ENCODE measurements around the gene PCGF3. TPM values are rescaled to one million over a fixed set of nuclear protein-coding genes. Genes with fewer than 3 reads are reported as not detected.

PCGF3 gene
- total and polyA plus RNA-seq, 10 of the 15 experiments (the other 5 are each of a cell fraction or from before 2014, with no cell fraction given), result 2.2 to 43.8 (median 15.9) TPM

DNA sequence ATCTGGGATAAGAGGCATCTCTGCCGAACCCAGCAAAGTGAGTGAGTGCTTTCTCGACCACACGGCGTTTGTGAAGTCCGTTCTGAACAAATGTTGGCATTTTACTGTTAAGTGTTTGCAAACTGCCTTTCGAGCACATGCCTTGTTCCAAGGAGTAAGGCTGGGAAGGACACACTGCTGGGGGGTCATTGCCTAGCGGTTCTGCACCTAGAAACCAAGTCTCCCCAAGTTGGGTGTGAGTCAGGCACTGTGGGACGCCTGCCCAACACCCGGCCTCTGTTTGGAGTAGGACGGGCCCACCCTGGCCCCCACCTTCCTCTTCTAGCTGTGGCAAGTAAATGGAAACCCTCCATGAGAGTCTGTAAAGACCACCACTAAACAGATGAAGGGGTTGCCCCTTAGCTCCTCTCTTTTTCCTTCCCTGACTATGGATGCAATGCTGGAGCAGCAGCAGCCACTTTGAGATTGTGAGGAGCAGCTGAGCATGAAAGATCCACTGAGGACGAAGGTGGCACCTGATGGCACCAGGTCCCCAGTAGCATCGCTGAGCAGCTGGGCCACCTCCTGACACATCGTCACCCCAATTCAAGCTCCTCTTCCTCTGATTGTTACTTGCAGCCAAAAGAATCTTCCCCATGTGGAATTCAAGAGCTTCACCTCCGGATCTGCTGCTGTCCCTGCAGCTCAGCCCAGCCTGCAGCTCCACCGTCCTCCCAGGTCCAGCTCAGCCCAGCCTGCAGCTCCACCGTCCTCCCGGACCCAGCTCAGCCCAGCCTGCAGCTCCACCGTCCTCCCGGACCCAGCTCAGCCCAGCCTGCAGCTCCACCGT is 114.0 kb downstream of the PCGF3 start:
- H3K4me3 ChIP-seq, result no peak overlapping the region
- H3K9me3 ChIP-seq (replicated peaks; ENCODE audit: control insufficient read depth, insufficient read depth, low read length), result no peaks in the 10 kb centered on the region; the same call in 2 of the 3 replicates
- H3K9ac ChIP-seq (ENCODE audit: control insufficient read depth, insufficient read depth, low read length), result no peak overlapping the region
- no peaks in the 10 kb centered on the region for H3K36me3 ChIP-seq (ENCODE audit: control insufficient read depth in 2 of 2, insufficient read depth in 2 of 2, low read length in 1 of 2)
- no peak overlapping the region for H3K4me2 ChIP-seq (ENCODE audit: control insufficient read depth, insufficient read depth)
- ATAC-seq (no peak), DNase-seq (ENCODE audit: low read depth, low spot score) (no peak), FAIRE-seq (no peak)
- H3K4me1 ChIP-seq (ENCODE audit: control insufficient read depth, insufficient read depth, low read length), result no peaks in the 10 kb centered on the region
- no peak overlapping the region for H2AFZ ChIP-seq (ENCODE audit: control insufficient read depth, low read depth, low read length)
- H4K20me1 ChIP-seq (ENCODE audit: control insufficient read depth, insufficient read depth), result no peaks in the 10 kb centered on the region
- WGBS (ENCODE audit: insufficient coverage, insufficient replicate concordance, low lambda C conversion rate, missing lambda C conversion rate), result 33% methylated on average over 20 of the region's 20 CpGs
- CTCF ChIA-PET, result no interaction called here
- RAD21 ChIA-PET (ENCODE audit: unreplicated experiment), result no interaction called here
- in situ Hi-C loops (cut with MboI), result no loop called here
- H3K27me3 ChIP-seq (replicated peaks in 1 of 2; ENCODE audit: control insufficient read depth in 2 of 2, insufficient read depth in 2 of 2, low read length in 1 of 2), result peaks cover 0 to 4% of the 10 kb centered on the region in 2 experiments; a peak in 3 of 4 replicates
- no peaks in the 10 kb centered on the region for H3K79me2 ChIP-seq (ENCODE audit: control insufficient read depth, insufficient read depth, low read length)
- SMC1A ChIA-PET (ENCODE audit: uncharacterized antibody, unreplicated experiment), result no interaction called here
- intact Hi-C loops (cut with micrococcal nuclease; ENCODE audit: unreplicated experiment), result no loop called here
- TF ChIP-seq, protein P1, sequence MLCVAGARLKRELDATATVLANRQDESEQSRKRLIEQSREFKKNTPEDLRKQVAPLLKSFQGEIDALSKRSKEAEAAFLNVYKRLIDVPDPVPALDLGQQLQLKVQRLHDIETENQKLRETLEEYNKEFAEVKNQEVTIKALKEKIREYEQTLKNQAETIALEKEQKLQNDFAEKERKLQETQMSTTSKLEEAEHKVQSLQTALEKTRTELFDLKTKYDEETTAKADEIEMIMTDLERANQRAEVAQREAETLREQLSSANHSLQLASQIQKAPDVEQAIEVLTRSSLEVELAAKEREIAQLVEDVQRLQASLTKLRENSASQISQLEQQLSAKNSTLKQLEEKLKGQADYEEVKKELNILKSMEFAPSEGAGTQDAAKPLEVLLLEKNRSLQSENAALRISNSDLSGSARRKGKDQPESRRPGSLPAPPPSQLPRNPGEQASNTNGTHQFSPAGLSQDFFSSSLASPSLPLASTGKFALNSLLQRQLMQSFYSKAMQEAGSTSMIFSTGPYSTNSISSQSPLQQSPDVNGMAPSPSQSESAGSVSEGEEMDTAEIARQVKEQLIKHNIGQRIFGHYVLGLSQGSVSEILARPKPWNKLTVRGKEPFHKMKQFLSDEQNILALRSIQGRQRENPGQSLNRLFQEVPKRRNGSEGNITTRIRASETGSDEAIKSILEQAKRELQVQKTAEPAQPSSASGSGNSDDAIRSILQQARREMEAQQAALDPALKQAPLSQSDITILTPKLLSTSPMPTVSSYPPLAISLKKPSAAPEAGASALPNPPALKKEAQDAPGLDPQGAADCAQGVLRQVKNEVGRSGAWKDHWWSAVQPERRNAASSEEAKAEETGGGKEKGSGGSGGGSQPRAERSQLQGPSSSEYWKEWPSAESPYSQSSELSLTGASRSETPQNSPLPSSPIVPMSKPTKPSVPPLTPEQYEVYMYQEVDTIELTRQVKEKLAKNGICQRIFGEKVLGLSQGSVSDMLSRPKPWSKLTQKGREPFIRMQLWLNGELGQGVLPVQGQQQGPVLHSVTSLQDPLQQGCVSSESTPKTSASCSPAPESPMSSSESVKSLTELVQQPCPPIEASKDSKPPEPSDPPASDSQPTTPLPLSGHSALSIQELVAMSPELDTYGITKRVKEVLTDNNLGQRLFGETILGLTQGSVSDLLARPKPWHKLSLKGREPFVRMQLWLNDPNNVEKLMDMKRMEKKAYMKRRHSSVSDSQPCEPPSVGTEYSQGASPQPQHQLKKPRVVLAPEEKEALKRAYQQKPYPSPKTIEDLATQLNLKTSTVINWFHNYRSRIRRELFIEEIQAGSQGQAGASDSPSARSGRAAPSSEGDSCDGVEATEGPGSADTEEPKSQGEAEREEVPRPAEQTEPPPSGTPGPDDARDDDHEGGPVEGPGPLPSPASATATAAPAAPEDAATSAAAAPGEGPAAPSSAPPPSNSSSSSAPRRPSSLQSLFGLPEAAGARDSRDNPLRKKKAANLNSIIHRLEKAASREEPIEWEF (IDR thresholded peaks at IDR 0.05; ENCODE audit: insufficient replicate concordance, low read depth, low read length), result no peak
- BruUV-seq (replicated peaks), result no TSS peak
- no peak overlapping the region for H3K27ac ChIP-seq (ENCODE audit: control insufficient read depth, insufficient read depth)
- POLR2A ChIA-PET, result no interaction called here

Other genes with a start within 250 kb of the PCGF3 start
Only the 7 nearest of the 10 such genes appear.
- 33.2 and 34.9 TPM in 2 replicates for gene PIGG, start 206.6 kb upstream of the PCGF3 start, total RNA-seq (2014; rRNA removed)
- gene PIGG, start 206.6 kb upstream of the PCGF3 start, total RNA-seq (2014; rRNA removed; fragmentation: Illumina TruSeq; extraction: Trizol), result 19.9 and 20.1 TPM in 2 replicates
- gene PIGG, start 206.6 kb upstream of the PCGF3 start, total RNA-seq (2021), result 36.1 and 38.4 TPM in 2 replicates
- gene PIGG, start 206.6 kb upstream of the PCGF3 start, polyA plus RNA-seq (2011; rRNA removed), result 55.5 and 64.3 TPM in 2 replicates
- gene PIGG, start 206.6 kb upstream of the PCGF3 start, polyA plus RNA-seq (2014; fragmentation: Illumina TruSeq; extraction: Trizol), result 17.3 and 21.6 TPM in 2 replicates
- gene PIGG, start 206.6 kb upstream of the PCGF3 start, polyA plus RNA-seq (2014; fragmentation: Nextera tagmentation; extraction: Ambion mirVana), result 10 to 100 TPM in 1 of 2 experiments, 1 to 10 TPM in 1; 8.0 to 18.0 TPM
- 36.4 and 38.2 TPM in 2 replicates for gene PIGG, start 206.6 kb upstream of the PCGF3 start, polyA plus RNA-seq (2014; rRNA removed)
- gene PIGG, start 206.6 kb upstream of the PCGF3 start, polyA plus RNA-seq (2016; fragmentation: Nextera tagmentation; extraction: Ambion mirVana), result 10 to 100 TPM; 34.0 to 35.7 TPM
- not detected in 2 replicates for gene TMEM271, start 129.5 kb upstream of the PCGF3 start, total RNA-seq (2014; rRNA removed)
- gene TMEM271, start 129.5 kb upstream of the PCGF3 start, total RNA-seq (2014; rRNA removed; fragmentation: Illumina TruSeq; extraction: Trizol), result not detected in 2 replicates
- not detected in 2 replicates for gene TMEM271, start 129.5 kb upstream of the PCGF3 start, total RNA-seq (2021)
- not detected in 2 replicates for gene TMEM271, start 129.5 kb upstream of the PCGF3 start, polyA plus RNA-seq (2011; rRNA removed)
- gene TMEM271, start 129.5 kb upstream of the PCGF3 start, polyA plus RNA-seq (2014; fragmentation: Illumina TruSeq; extraction: Trizol), result not detected in 2 replicates
- gene TMEM271, start 129.5 kb upstream of the PCGF3 start, polyA plus RNA-seq (2014; fragmentation: Nextera tagmentation; extraction: Ambion mirVana), result not detected
- gene TMEM271, start 129.5 kb upstream of the PCGF3 start, polyA plus RNA-seq (2014; rRNA removed), result not detected in 2 replicates
- not detected for gene TMEM271, start 129.5 kb upstream of the PCGF3 start, polyA plus RNA-seq (2016; fragmentation: Nextera tagmentation; extraction: Ambion mirVana)
- gene PDE6B, start 80.3 kb upstream of the PCGF3 start, total RNA-seq (2014; rRNA removed), result 4.5 and 6.4 TPM in 2 replicates
- 4.8 and 6.1 TPM in 2 replicates for gene PDE6B, start 80.3 kb upstream of the PCGF3 start, total RNA-seq (2014; rRNA removed; fragmentation: Illumina TruSeq; extraction: Trizol)
- gene PDE6B, start 80.3 kb upstream of the PCGF3 start, total RNA-seq (2021), result 3.5 and 5.6 TPM in 2 replicates
- 1.8 and 3.6 TPM in 2 replicates for gene PDE6B, start 80.3 kb upstream of the PCGF3 start, polyA plus RNA-seq (2011; rRNA removed)
- 1.9 and 4.3 TPM in 2 replicates for gene PDE6B, start 80.3 kb upstream of the PCGF3 start, polyA plus RNA-seq (2014; fragmentation: Illumina TruSeq; extraction: Trizol)
- 1 to 10 TPM; 2.6 to 4.1 TPM for gene PDE6B, start 80.3 kb upstream of the PCGF3 start, polyA plus RNA-seq (2014; fragmentation: Nextera tagmentation; extraction: Ambion mirVana)
- gene PDE6B, start 80.3 kb upstream of the PCGF3 start, polyA plus RNA-seq (2014; rRNA removed), result 3.5 and 4.5 TPM in 2 replicates
- 1 to 10 TPM; 3.1 to 6.4 TPM for gene PDE6B, start 80.3 kb upstream of the PCGF3 start, polyA plus RNA-seq (2016; fragmentation: Nextera tagmentation; extraction: Ambion mirVana)
- 406 and 453 TPM in 2 replicates for gene ATP5ME, start 31.6 kb upstream of the PCGF3 start, total RNA-seq (2014; rRNA removed)
- gene ATP5ME, start 31.6 kb upstream of the PCGF3 start, total RNA-seq (2014; rRNA removed; fragmentation: Illumina TruSeq; extraction: Trizol), result 565 and 627 TPM in 2 replicates
- gene ATP5ME, start 31.6 kb upstream of the PCGF3 start, total RNA-seq (2021), result 279 and 323 TPM in 2 replicates
- gene ATP5ME, start 31.6 kb upstream of the PCGF3 start, polyA plus RNA-seq (2011; rRNA removed), result 350 and 373 TPM in 2 replicates
- gene ATP5ME, start 31.6 kb upstream of the PCGF3 start, polyA plus RNA-seq (2014; fragmentation: Illumina TruSeq; extraction: Trizol), result 77.3 and 359 TPM in 2 replicates
- gene ATP5ME, start 31.6 kb upstream of the PCGF3 start, polyA plus RNA-seq (2014; fragmentation: Nextera tagmentation; extraction: Ambion mirVana), result 1,000 to 10,000 TPM; 1,956 to 2,374 TPM
- 388 and 500 TPM in 2 replicates for gene ATP5ME, start 31.6 kb upstream of the PCGF3 start, polyA plus RNA-seq (2014; rRNA removed)
- 1,000 to 10,000 TPM in 1 of 2 experiments, 100 to 1,000 TPM in 1; 997 to 1,034 TPM for gene ATP5ME, start 31.6 kb upstream of the PCGF3 start, polyA plus RNA-seq (2016; fragmentation: Nextera tagmentation; extraction: Ambion mirVana)
- gene MYL5, start 31.3 kb upstream of the PCGF3 start, total RNA-seq (2014; rRNA removed), result 7.5 and 10.8 TPM in 2 replicates
- 5.9 and 7.0 TPM in 2 replicates for gene MYL5, start 31.3 kb upstream of the PCGF3 start, total RNA-seq (2014; rRNA removed; fragmentation: Illumina TruSeq; extraction: Trizol)
- 12.0 and 13.8 TPM in 2 replicates for gene MYL5, start 31.3 kb upstream of the PCGF3 start, total RNA-seq (2021)
- 8.2 and 13.6 TPM in 2 replicates for gene MYL5, start 31.3 kb upstream of the PCGF3 start, polyA plus RNA-seq (2011; rRNA removed)
- 3.3 and 6.1 TPM in 2 replicates for gene MYL5, start 31.3 kb upstream of the PCGF3 start, polyA plus RNA-seq (2014; fragmentation: Illumina TruSeq; extraction: Trizol)
- 1 to 10 TPM; 1.2 to 3.9 TPM for gene MYL5, start 31.3 kb upstream of the PCGF3 start, polyA plus RNA-seq (2014; fragmentation: Nextera tagmentation; extraction: Ambion mirVana)
- 8.7 and 11.9 TPM in 2 replicates for gene MYL5, start 31.3 kb upstream of the PCGF3 start, polyA plus RNA-seq (2014; rRNA removed)
- gene MYL5, start 31.3 kb upstream of the PCGF3 start, polyA plus RNA-seq (2016; fragmentation: Nextera tagmentation; extraction: Ambion mirVana), result 1 to 10 TPM; 6.6 to 7.8 TPM
- gene SLC49A3, start 16.7 kb upstream of the PCGF3 start, total RNA-seq (2014; rRNA removed), result 0.17 and 0.22 TPM in 2 replicates
- not detected in 2 replicates for gene SLC49A3, start 16.7 kb upstream of the PCGF3 start, total RNA-seq (2014; rRNA removed; fragmentation: Illumina TruSeq; extraction: Trizol)
- 0.74 and 0.85 TPM in 2 replicates for gene SLC49A3, start 16.7 kb upstream of the PCGF3 start, total RNA-seq (2021)
- gene SLC49A3, start 16.7 kb upstream of the PCGF3 start, polyA plus RNA-seq (2011; rRNA removed), result not detected in 2 replicates
- gene SLC49A3, start 16.7 kb upstream of the PCGF3 start, polyA plus RNA-seq (2014; fragmentation: Illumina TruSeq; extraction: Trizol), result 0.09 TPM in 1 of 2 replicates, not detected in the other
- not detected for gene SLC49A3, start 16.7 kb upstream of the PCGF3 start, polyA plus RNA-seq (2014; fragmentation: Nextera tagmentation; extraction: Ambion mirVana)
- 0.09 and 0.24 TPM in 2 replicates for gene SLC49A3, start 16.7 kb upstream of the PCGF3 start, polyA plus RNA-seq (2014; rRNA removed)
- under 1 TPM; 0.14 to 0.19 TPM for gene SLC49A3, start 16.7 kb upstream of the PCGF3 start, polyA plus RNA-seq (2016; fragmentation: Nextera tagmentation; extraction: Ambion mirVana)
- 0.16 TPM in 1 of 2 replicates, not detected in the other for gene CPLX1, start 120.3 kb downstream of the PCGF3 start, total RNA-seq (2014; rRNA removed)
- gene CPLX1, start 120.3 kb downstream of the PCGF3 start, total RNA-seq (2014; rRNA removed; fragmentation: Illumina TruSeq; extraction: Trizol), result 0.09 TPM in 1 of 2 replicates, not detected in the other
- gene CPLX1, start 120.3 kb downstream of the PCGF3 start, total RNA-seq (2021), result 1.2 and 2.2 TPM in 2 replicates
- not detected in 2 replicates for gene CPLX1, start 120.3 kb downstream of the PCGF3 start, polyA plus RNA-seq (2011; rRNA removed)
- 0.04 TPM in 1 of 2 replicates, not detected in the other for gene CPLX1, start 120.3 kb downstream of the PCGF3 start, polyA plus RNA-seq (2014; fragmentation: Illumina TruSeq; extraction: Trizol)
- gene CPLX1, start 120.3 kb downstream of the PCGF3 start, polyA plus RNA-seq (2014; fragmentation: Nextera tagmentation; extraction: Ambion mirVana), result not detected
- gene CPLX1, start 120.3 kb downstream of the PCGF3 start, polyA plus RNA-seq (2014; rRNA removed), result 0.28 and 0.57 TPM in 2 replicates
- under 1 TPM in 1 of 2 experiments, not detected in 1; 0.13 TPM for gene CPLX1, start 120.3 kb downstream of the PCGF3 start, polyA plus RNA-seq (2016; fragmentation: Nextera tagmentation; extraction: Ambion mirVana)

Data from GM12878 (cell line).